K562 (cell line): Measurements from ENCODE around the gene KLK14. TPM values are rescaled to one million over a fixed set of nuclear protein-coding genes. Genes with fewer than 3 reads are reported as not detected.

Experiments
- ATAC-seq: fragments of 200-7000 bp; cut with Tn5 transposase; 3 replicates; pipeline ENCODE4 v1.9.1; 2020; ENCODE audit warnings: moderate library complexity
- BruUV-seq: library from RNA; stranded (reverse); fragments of 400-500 nt; replicated peaks from 2 replicates; lab custom pipeline; 2021; lab: Mats Ljungman, UMichigan
- CTCF ChIA-PET: fragments of 300-600 bp; formaldehyde crosslinking; extraction: SDS; loops from one replicate; lab custom pipeline; 2021; ENCODE audit warnings: low intra/inter-chr PET ratio; lab: Yijun Ruan, JAX
- POLR2A ChIA-PET: fragments of 300-600, 350-650 bp; sonication (Branson Sonifier 250); formaldehyde crosslinking; extraction: SDS; loops from one replicate; lab custom pipeline; 2021; ENCODE audit warnings: antibody characterized with exemption, inconsistent platforms; lab: Yijun Ruan, JAX
- DNase-seq, 4 experiments: peaks; one replicate each; pipeline versions ENCODE4 v3.0.0 to v3.0.0-alpha.2; 2011 to 2018; ENCODE audit warnings: low spot score in 3 of 4, mixed read lengths in 3 of 4; ENCODE audit errors: extremely low read depth in 1 of 4
- FAIRE-seq: peaks from 2 replicates; lab custom pipeline; 2011; peaks lifted over from hg19 to GRCh38; lab: Jason Lieb, UNC
- H2AFZ ChIP-seq: 2 replicates; pipeline ENCODE4 v1.6.0; 2011; ENCODE audit warnings: low read depth, low read length, control low read depth, inconsistent platforms
- H3K27ac ChIP-seq: fragments of 200-600 bp; 3 replicates; pipeline ENCODE4 v1.8.0; 2011; ENCODE audit warnings: low read depth, mild to moderate bottlenecking, control low read depth, inconsistent platforms, low read length, moderate library complexity, mixed read lengths; ENCODE audit errors: extremely low read depth
- H3K27me3 ChIP-seq, 2 experiments: fragments of 300-600 bp in 1 of 2; 2 replicates in 1 of 2; 3 replicates in 1 of 2; pipeline versions ENCODE4 v1.6.0 to v1.8.0; 2011; ENCODE audit warnings: inconsistent platforms in 2 of 2, low read length in 2 of 2, mild to moderate bottlenecking in 1 of 2, mixed read lengths in 1 of 2, moderate library complexity in 1 of 2; ENCODE audit not compliant: control insufficient read depth in 2 of 2, insufficient read depth in 2 of 2
- H3K36me3 ChIP-seq: fragments of 300-600 bp; 3 replicates; pipeline ENCODE4 v1.8.0; 2011; ENCODE audit warnings: mild to moderate bottlenecking, low read length, inconsistent platforms; ENCODE audit not compliant: control insufficient read depth, insufficient read depth
- H3K4me1 ChIP-seq, 2 experiments: fragments of 200-600 bp in 1 of 2; replicated peaks in 1 of 2; 2 replicates in 1 of 2; 3 replicates in 1 of 2; pipeline versions ENCODE4 v1.5.1 to v1.8.0; 2011; ENCODE audit warnings: inconsistent platforms in 2 of 2, low read length in 2 of 2, mild to moderate bottlenecking in 1 of 2, mixed read lengths in 1 of 2, moderate library complexity in 1 of 2; ENCODE audit not compliant: control insufficient read depth in 2 of 2, insufficient read depth in 2 of 2
- H3K4me2 ChIP-seq: 2 replicates; pipeline ENCODE4 v1.6.1; 2011; ENCODE audit warnings: low read length, control low read depth, inconsistent platforms, mixed read lengths; ENCODE audit not compliant: insufficient read depth
- H3K4me3 ChIP-seq: fragments of 200-600 bp; sonication (generic), shearing (Covaris generic); 2 replicates; pipeline ENCODE4 v1.5.1; 2016; ENCODE audit warnings: control low read depth, inconsistent platforms
- H3K79me2 ChIP-seq: fragments of 200-600 bp; 3 replicates; pipeline ENCODE4 v1.8.0; 2011; ENCODE audit warnings: low read length, inconsistent platforms; ENCODE audit not compliant: control insufficient read depth, insufficient read depth
- H3K9ac ChIP-seq, 2 experiments: 2 replicates each; pipeline versions ENCODE4 v1.6.0 to v1.6.1; 2011; ENCODE audit warnings: low read depth in 2 of 2, low read length in 2 of 2, control low read depth in 1 of 2, inconsistent platforms in 1 of 2, mild to moderate bottlenecking in 1 of 2, mixed read lengths in 1 of 2; ENCODE audit not compliant: insufficient read depth in 1 of 2
- H3K9me1 ChIP-seq: one replicate; pipeline ENCODE4 v1.6.0; 2011; ENCODE audit warnings: inconsistent platforms, mild to moderate bottlenecking, low read length, moderate library complexity; ENCODE audit not compliant: control insufficient read depth, insufficient read depth
- H3K9me3 ChIP-seq: replicated peaks from 2 replicates; pipeline ENCODE4 v1.5.1; 2011; ENCODE audit warnings: low read depth, low read length, inconsistent platforms; ENCODE audit not compliant: control insufficient read depth, insufficient read depth
- H4K20me1 ChIP-seq: replicated peaks from 2 replicates; pipeline ENCODE4 v1.6.1; 2011; ENCODE audit warnings: low read length, inconsistent platforms, mixed read lengths; ENCODE audit not compliant: control insufficient read depth, insufficient read depth
- CC2D1A ChIP-seq: fragments of 450-650 bp; IDR thresholded peaks from 2 replicates; pipeline ENCODE4 v1.6.1; 2017; ENCODE audit warnings: mild to moderate bottlenecking
- EP300 ChIP-seq: IDR thresholded peaks from 2 replicates; pipeline ENCODE4 v1.6.1; 2012; ENCODE audit warnings: low read length, improper control_type of control experiment
- GMEB1 ChIP-seq: fragments of 250-450 bp; sonication (Bioruptor Pico); IDR thresholded peaks from 2 replicates; pipeline ENCODE4 v1.4.0; 2020; ENCODE audit warnings: mild to moderate bottlenecking
- GTF3C2 ChIP-seq: IDR thresholded peaks from 3 replicates; pipeline ENCODE4 v1.6.1; 2011; ENCODE audit warnings: borderline replicate concordance, mild to moderate bottlenecking, moderate library complexity; ENCODE audit not compliant: insufficient read length; ENCODE audit errors: extremely low read depth
- HLTF ChIP-seq: fragments of 450-650 bp; IDR thresholded peaks from 2 replicates; pipeline ENCODE4 v1.6.1; 2016
- NRF1 ChIP-seq, 2 experiments: fragments of 450-650 bp; IDR thresholded peaks in 1 of 2; conservative IDR thresholded peaks in 1 of 2; 2 replicates each; pipeline ENCODE4 v1.6.1; 2014; ENCODE audit warnings: mild to moderate bottlenecking in 2 of 2
- PHF8 ChIP-seq: fragments of 200-600 bp; sonication (generic); IDR thresholded peaks from 2 replicates; pipeline ENCODE4 v1.6.1; 2012; ENCODE audit warnings: mixed run types, mild to moderate bottlenecking, inconsistent platforms, low read length, moderate library complexity, borderline replicate concordance
- ZNF778 ChIP-seq: fragments of 450-650 bp; formaldehyde crosslinking; IDR thresholded peaks from 2 replicates; pipeline ENCODE4 v1.4.0; 2020; ENCODE audit warnings: mild to moderate bottlenecking, moderate library complexity
- ZNF79 ChIP-seq: fragments of 250-450 bp; sonication (Bioruptor Pico); IDR thresholded peaks from 2 replicates; pipeline ENCODE4 v1.4.0; 2020; ENCODE audit warnings: low read depth, mild to moderate bottlenecking, moderate library complexity
- WGBS: fragments of 100-300 bp; shearing (Covaris generic); methylation state at CpG from one replicate; pipeline ENCODE4 v1.1.6; 2016; ENCODE audit warnings: low coverage, mixed read lengths; ENCODE audit not compliant: insufficient coverage; ENCODE audit errors: missing lambda C conversion rate; 5-methylcytosine and 5-hydroxymethylcytosine counted together
- in situ Hi-C: fragments of 300-500 bp; cut with MboI; formaldehyde crosslinking; loops from 4 replicates; pipeline ENCODE4 v1.15.0; 2018; ENCODE audit warnings: inconsistent platforms, mixed read lengths
- intact Hi-C: fragments of 100-400 bp; cut with micrococcal nuclease; formaldehyde crosslinking; loops from 2 replicates; pipeline ENCODE4 v1.14.2; 2022
- polyA plus RNA-seq, 8 experiments: library from polyadenylated mRNA; depleted of rRNA in 4 of 8; stranded (reverse) in 5 of 8; unstranded in 3 of 8; fragments of >200 nt; fragmentation: Nextera tagmentation in 2 of 8; fragmentation: Illumina TruSeq in 1 of 8; extraction: Ambion mirVana in 2 of 8; extraction: Trizol in 1 of 8; gene quantifications; 2 replicates each; pipeline versions ENCODE4 v1.2.1 to v1.2.3, GENCODE V29; 2011 to 2014; ENCODE audit warnings: inconsistent platforms in 1 of 8, missing spikeins in 1 of 8
- total RNA-seq, 7 experiments: library from RNA; depleted of rRNA in 6 of 7; stranded (reverse); fragments of >200 nt in 6 of 7; fragmentation: Illumina TruSeq in 2 of 7; extraction: Trizol in 2 of 7; gene quantifications; 2 replicates each; pipeline versions ENCODE4 v1.2.1 to v1.2.3, GENCODE V29; 2011 to 2021; ENCODE audit warnings: low replicate concordance in 1 of 7

The KLK14 gene
- total and polyA plus RNA-seq, 9 of the 15 experiments (the other 6 are each of a cell fraction or from before 2014, with no cell fraction given) = not detected

GRCh38 chr19:51098365-51099046, 15.8 kb upstream of the KLK14 start:
- peaks cover 8% of the 10 kb centered on the region for H4K20me1 ChIP-seq
- H3K4me3 ChIP-seq = no peak overlapping the region
- no peaks in the 10 kb centered on the region for H3K9me3 ChIP-seq
- no peaks in the 10 kb centered on the region; a peak in 1 of 5 replicates for H3K4me1 ChIP-seq
- no peaks in the 10 kb centered on the region; a peak in 2 of 5 replicates for H3K27me3 ChIP-seq
- DNase-seq = no peak
- intact Hi-C loops = no loop called here
- TF ChIP-seq ZNF79 (no peak), HLTF (no peak), PHF8 (no peak), CC2D1A (no peak), GTF3C2 (no peak), GMEB1 (no peak), NRF1 (conservative IDR thresholded peaks at IDR 0.05 in 1 of 2, IDR thresholded peaks at IDR 0.05 in 1 of 2) (no peak), EP300 (no peak), ZNF778 (CRISPR knock-in tag) (no peak)
- TF ChIP-seq, all 486 proteins: peak for 0
- POLR2A ChIA-PET = interaction anchor here (0.6 kb wide), 1 partner anchor 306 kb away, joined by 3 read pairs; no protein-coding TSS in a partner anchor
- 80% methylated on average over 2 of the region's 78 CpGs for WGBS
- Histone ChIP-seq H3K36me3 (peaks cover 27% of the 10 kb centered on the region; the same call in 2 of the 3 replicates), H3K79me2 (0 out of 3 replicates have a peak, but pooled peaks cover 4% of the 10 kb centered on the region), H2AFZ (no peak overlapping the region), H3K4me2 (no peak overlapping the region), H3K27ac (no peak overlapping the region), H3K9ac (no peak overlapping the region), H3K9me1 (peaks cover 5% of the 10 kb centered on the region)
- ATAC-seq (no peak), FAIRE-seq (no peak)
- CTCF ChIA-PET = interaction anchor here (0.7 to 1.4 kb wide), 2 partner anchors 71 to 394 kb away, joined by 3 to 4 read pairs; no protein-coding TSS in a partner anchor
- no TSS peak for BruUV-seq
- in situ Hi-C loops = loop anchor here (10.0 kb wide), 1 partner anchor 394 kb away; no protein-coding TSS in a partner anchor
